RPMI8226 (cell line): Measurements from ENCODE around the gene CLCF1.

Source experiments
- DNase-seq: peaks from one replicate; pipeline ENCODE4 v3.0.0-alpha.2; 2015

Gene CLCF1

DNA sequence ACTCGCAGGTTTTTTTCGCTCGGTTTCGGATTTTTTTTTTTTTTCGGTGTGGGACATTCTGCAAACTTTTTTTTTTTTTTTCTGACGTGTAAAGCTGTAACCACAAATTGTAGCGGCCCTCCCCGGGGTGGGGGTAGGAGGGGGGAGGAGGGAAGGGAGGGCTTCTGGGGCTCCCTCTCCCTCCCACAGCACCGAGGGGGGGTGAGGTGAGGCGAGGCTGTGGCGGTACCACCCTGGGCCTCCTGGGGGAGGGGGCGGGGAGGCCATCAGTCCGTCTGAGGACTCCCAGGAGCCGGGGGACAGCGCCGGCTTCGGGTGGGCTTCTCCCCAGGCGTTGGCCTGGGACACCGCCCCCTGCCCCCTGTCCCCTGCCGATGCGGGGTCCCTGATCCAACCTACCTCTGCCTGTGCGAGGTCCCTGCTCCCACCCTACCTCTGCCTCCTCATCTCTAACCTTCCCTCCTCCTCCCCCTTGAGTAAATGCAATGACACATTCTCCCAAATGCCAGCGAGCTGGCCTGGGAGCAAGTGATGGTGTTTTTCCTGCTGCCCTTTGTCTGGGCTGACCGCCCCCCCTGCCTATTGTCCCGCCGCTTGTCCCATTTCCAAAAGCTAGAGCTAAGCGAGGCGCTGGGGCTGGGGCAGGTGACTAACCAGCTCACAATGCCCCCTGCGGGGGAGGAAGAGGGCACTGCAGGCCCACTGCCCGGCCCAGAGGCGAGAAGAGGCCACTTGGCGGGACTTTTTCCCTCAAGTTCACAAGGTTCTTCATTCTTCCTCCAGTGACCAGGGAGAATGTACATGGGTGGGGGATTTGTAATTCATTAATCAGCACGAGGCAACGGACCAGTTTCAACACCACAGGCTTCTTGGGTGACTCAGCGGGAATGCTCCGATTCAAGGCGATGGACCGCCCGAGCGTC, 511 bp upstream of the CLCF1 start:
- peak; percentile 78 for DNase-seq

DNA sequence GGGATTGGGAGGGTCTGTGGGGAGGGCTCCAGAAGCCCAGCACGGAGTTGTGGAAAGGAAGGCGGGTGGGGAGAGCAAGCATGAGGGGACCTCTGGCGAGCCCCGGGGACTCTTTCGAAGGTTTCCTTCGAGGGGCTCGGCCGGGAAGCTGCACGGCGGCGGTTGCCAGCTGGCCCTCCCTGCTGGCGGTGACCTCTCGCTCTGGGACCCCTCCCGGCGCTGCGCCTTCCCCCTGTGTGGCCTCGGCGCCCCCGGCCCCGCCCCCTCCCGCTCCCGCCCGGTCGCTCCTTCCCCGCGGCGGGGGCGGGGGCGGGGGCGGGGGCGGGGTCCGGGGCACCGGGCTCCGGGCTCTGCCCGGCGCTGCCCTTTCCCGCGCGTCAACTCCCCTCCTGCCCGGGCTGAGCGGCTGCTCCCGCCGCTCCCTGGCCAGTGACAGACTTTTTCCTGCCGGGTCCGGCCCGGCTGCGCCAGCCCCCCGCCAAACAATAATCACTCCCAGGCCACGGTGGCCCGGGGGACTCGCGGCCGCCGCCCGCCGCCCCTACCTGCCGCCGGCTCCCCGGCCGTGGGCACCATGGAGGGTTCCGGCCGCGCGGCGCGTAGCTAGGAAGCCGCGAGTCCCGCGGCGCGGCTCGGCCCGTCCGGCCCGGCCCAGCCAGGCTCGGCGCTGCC, 941 bp downstream of the CLCF1 start:
- no peak for DNase-seq

GRCh38 chr11:67371911-67372320, 1.5 kb downstream of the CLCF1 start:
- no peak for DNase-seq

GRCh38 chr11:67371189-67371910, 2.0 kb downstream of the CLCF1 start:
- DNase-seq, result peak; percentile 28

GRCh38 chr11:67370351-67371076, 2.9 kb downstream of the CLCF1 start:
- DNase-seq, result no peak

GRCh38 chr11:67369801-67370284, 3.6 kb downstream of the CLCF1 start:
- no peak for DNase-seq

DNA sequence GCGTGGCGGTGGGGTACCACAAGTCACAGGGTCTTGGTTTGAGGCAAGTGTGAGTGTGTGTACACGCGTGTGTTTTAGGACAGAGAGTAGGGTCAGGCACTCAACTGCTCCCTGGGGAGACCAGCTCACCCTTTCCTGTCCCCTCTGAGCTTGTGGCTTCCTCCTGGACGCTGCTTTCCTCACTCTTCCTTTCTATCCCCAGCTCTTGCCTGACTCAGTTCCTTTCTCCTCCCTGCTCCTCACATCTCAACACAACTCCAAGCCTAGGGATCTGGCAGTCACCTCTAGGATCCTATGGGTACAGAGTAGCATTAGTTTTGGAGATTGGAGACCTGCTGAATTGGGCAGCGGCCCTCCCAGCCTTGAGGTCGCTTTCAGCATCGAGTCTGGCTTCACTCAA, 4.1 kb downstream of the CLCF1 start:
- no peak for DNase-seq

GRCh38 chr11:67368621-67369020, 4.8 kb downstream of the CLCF1 start:
- DNase-seq, result no peak

- no peak for DNase-seq
Measured at GRCh38 chr11:67367761-67368227, 5.6 kb downstream of the CLCF1 start.

- DNase-seq, result no peak
Measured at GRCh38 chr11:67366961-67367760, 6.2 kb downstream of the CLCF1 start.

DNA sequence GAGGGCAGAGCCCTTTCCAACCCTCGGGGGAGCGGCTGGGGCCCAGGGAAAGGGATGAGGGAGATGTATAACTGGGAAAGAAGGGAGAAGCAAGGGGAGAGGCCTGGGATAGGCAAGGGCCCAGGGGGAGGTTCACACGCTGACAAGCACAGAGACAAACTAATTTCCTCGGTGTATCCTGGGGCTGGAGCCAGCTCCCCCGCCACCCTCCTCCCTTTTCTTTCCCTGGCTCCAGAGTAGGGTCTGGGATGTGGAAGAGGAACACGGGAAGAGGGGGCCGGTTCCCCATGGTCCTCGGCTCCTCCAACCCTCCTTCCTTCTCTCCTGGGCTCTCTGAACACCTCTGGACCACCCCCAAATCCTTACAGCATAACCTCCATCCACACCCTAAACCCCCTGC, 6.9 kb downstream of the CLCF1 start:
- no peak for DNase-seq

DNA sequence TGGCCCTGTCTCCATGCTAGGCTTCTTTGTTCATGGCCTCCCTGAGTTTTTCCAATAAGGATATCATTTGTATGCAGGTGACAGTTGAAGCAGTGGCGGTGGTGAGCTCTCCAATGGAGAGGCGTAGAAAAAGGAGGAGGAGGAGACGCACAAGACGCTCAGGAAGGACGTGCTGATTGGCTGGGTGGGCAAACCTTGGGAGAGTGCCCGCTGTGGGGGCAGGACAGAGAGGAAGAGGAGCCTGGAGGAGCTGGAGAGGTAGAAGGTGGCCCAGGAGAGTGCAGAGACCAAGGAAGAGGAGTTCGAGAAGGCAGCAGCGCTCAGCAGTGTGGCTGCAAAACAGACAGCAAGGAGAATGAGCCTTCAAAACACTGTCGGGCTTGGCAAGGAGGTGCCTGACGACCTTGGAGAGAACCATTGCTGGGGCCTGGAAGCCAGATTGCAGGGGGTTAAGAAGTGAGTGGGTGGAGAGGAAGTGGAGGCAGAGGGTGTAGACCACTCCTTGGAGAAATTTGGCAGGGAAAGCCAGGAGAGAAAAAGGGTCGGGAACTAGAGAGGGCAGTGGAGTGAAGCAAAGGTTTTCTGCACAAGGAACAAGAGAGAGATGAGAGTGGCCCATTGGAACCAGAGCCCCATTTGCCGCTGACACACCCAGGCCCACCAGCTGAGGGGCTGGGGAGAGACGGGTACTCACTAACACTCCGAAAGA, 7.5 kb downstream of the CLCF1 start:
- DNase-seq, result no peak

- peak; percentile 49 for DNase-seq
Measured at GRCh38 chr11:67364783-67365722, 8.3 kb downstream of the CLCF1 start.

GRCh38 chr11:67364169-67364568, 9.2 kb downstream of the CLCF1 start:
- no peak for DNase-seq

DNA sequence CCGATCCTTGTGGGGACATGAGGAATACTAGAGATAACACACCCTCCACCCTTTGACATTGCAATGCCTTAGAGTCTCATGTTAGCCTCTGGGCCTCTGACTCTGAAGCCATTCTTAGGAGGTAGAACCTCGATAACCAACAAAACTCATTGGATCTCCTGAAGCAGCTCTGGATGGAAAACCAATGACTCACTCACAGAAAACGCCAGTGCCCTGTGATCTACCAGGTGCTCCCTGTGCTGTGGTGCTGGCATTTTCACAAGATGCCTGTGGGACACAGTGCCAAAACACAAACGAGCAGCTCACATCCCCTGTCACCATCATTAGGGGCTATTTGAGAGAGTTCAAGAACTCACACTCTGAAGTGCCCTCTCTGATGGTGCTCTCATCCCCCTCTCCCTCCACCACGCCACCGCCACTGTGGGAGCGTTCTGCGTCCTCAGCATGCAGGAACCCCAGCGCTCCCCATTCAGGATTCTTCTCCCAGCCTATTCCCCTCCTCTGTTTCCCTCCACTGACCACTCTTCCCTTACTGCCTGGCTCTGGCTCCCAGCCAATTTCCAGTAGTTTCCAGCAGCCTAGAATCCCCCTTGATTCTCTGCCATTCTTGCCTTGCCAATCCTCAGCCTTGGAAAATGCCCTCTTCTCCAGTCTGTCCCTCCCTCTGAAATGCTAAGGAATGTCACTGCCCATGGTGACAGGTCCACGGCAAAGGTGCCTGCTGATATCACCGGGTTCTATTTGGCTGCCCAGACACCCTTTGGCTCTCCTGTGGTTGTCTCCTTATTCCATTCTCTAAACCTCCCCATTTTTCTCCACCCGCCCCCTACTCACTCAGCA, 15.3 kb downstream of the CLCF1 start:
- DNase-seq, result no peak

DNA sequence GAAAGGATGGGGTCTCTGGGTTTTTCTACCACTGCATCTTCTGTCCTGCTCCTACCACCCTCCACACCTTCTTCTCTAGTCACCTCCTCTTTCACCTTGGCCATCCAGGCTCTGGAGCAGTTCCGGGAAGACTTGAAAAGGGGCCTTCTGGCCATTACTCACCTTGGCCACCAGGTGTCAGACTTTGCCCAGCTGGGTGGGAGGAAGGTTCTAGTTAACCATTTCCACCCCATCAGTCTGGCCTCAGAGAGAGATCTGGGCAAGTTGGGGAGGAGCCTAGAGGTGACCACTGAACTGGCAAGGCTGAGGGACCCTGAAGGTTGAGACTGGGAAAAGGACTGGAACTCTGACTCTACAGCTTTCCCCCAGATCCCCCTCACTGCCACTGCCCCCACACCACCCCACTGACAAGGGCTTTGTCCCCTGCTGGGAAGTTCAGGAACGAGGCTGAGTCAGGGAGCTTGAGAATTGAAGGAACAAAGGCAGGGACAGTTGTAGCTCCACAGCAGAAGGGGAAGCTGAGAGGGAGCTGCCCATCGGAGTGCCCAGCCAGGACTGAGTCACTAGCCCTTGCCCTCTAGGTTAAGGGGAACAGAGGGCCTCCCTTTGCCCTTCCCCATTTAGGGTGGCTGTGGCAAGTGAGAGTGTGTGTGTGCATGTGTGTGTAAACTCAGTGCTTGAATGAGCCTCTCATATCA, 16.4 kb downstream of the CLCF1 start:
- peak; percentile 75 for DNase-seq

GRCh38 chr11:67356387-67356863, 17.0 kb downstream of the CLCF1 start:
- no peak for DNase-seq

DNA sequence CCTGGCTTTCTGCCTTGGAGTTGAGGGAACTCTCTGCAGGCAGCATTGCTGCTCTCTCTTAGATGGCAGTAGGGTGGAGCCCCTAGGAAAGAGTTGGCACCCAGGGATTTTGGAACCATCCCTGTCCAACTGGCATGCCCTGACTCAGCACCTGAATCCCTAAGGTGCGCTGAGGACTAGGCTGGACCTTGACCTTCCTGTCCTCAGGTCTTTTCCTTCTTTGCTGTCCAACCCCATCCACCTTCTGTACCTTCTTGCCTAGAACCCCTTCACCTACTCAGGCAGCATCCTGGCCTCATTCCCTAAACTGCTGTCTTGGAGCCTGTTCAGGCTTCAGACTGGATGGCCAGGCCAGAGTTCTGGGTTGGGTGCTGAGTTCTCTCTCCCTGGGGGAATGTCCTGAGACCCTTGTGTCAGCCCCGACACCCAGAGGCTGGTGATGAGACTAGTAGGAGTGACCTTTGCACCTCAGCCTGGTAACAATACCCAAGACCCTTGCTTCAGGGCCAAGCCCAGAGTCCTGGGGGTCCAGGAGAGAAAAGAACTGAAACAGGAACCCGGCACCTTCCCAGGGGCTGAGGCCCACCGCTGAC, 17.5 kb downstream of the CLCF1 start:
- no peak for DNase-seq
